Measurements from ENCODE around the gene CEP250.

CEP250 gene

GRCh38 chr20:35490736-35491181, 35.4 kb downstream of the CEP250 start:
- Histone ChIP-seq H3K27me3 (ENCODE audit: control insufficient read depth, insufficient read depth, low read length, poor library complexity, severe bottlenecking) (no peaks in the 10 kb centered on the region), H3K9me3 (ENCODE audit: control insufficient read depth, low read length) (no peaks in the 10 kb centered on the region), H3K27ac (ENCODE audit: insufficient read depth, low read depth, low read length, poor library complexity, severe bottlenecking) (no peak overlapping the region), H3K36me3 (ENCODE audit: control insufficient read depth, insufficient read depth, low read length) (peaks cover 31% of the 10 kb centered on the region), H3K4me3 (ENCODE audit: insufficient read depth, low read depth, low read length) (no peak overlapping the region), H3K4me1 (ENCODE audit: control insufficient read depth, insufficient read depth, low read length) (no peaks in the 10 kb centered on the region)
- 90 to 97% methylated on average over 6 of the region's 6 CpGs for WGBS, 2 experiments

GRCh38 chr20:35491823-35492222, 36.4 kb downstream of the CEP250 start:
- peaks cover 36% of the 10 kb centered on the region for H3K36me3 ChIP-seq (ENCODE audit: control insufficient read depth, insufficient read depth, low read length)

GRCh38 chr20:35492352-35492751, 37.0 kb downstream of the CEP250 start:
- WGBS, 2 experiments: 98% methylated on average over 6 of the region's 6 CpGs

More at GRCh38 chr20:35491823-35492222, 36.4 kb downstream of the CEP250 start:
- Histone ChIP-seq H3K9me3 (ENCODE audit: control insufficient read depth, low read length) (no peaks in the 10 kb centered on the region), H3K4me3 (ENCODE audit: insufficient read depth, low read depth, low read length) (no peak overlapping the region), H3K4me1 (ENCODE audit: control insufficient read depth, insufficient read depth, low read length) (no peaks in the 10 kb centered on the region), H3K27ac (ENCODE audit: insufficient read depth, low read depth, low read length, poor library complexity, severe bottlenecking) (no peak overlapping the region), H3K27me3 (ENCODE audit: control insufficient read depth, insufficient read depth, low read length, poor library complexity, severe bottlenecking) (no peaks in the 10 kb centered on the region)
- WGBS, 2 experiments: 91 to 98% methylated on average over 4 to 5 of the region's 5 CpGs

GRCh38 chr20:35496481-35496880, 41.1 kb downstream of the CEP250 start:
- Histone ChIP-seq H3K27me3 (ENCODE audit: control insufficient read depth, insufficient read depth, low read length, poor library complexity, severe bottlenecking) (no peaks in the 10 kb centered on the region), H3K4me3 (ENCODE audit: insufficient read depth, low read depth, low read length) (no peak overlapping the region), H3K4me1 (ENCODE audit: control insufficient read depth, insufficient read depth, low read length) (no peaks in the 10 kb centered on the region), H3K36me3 (ENCODE audit: control insufficient read depth, insufficient read depth, low read length) (peaks cover 58% of the 10 kb centered on the region), H3K27ac (ENCODE audit: insufficient read depth, low read depth, low read length, poor library complexity, severe bottlenecking) (no peak overlapping the region), H3K9me3 (ENCODE audit: control insufficient read depth, low read length) (no peaks in the 10 kb centered on the region)
- WGBS, 2 experiments: 95 to 97% methylated on average over 3 of the region's 3 CpGs

More at GRCh38 chr20:35492352-35492751, 37.0 kb downstream of the CEP250 start:
- H3K27me3 ChIP-seq (ENCODE audit: control insufficient read depth, insufficient read depth, low read length, poor library complexity, severe bottlenecking): no peaks in the 10 kb centered on the region
- H3K9me3 ChIP-seq (ENCODE audit: control insufficient read depth, low read length): no peaks in the 10 kb centered on the region
- no peak overlapping the region for H3K4me3 ChIP-seq (ENCODE audit: insufficient read depth, low read depth, low read length)
- peaks cover 39% of the 10 kb centered on the region for H3K36me3 ChIP-seq (ENCODE audit: control insufficient read depth, insufficient read depth, low read length)
- H3K27ac ChIP-seq (ENCODE audit: insufficient read depth, low read depth, low read length, poor library complexity, severe bottlenecking): no peak overlapping the region
- H3K4me1 ChIP-seq (ENCODE audit: control insufficient read depth, insufficient read depth, low read length): no peaks in the 10 kb centered on the region

GRCh38 chr20:35497320-35497719, 41.9 kb downstream of the CEP250 start:
- WGBS, 2 experiments: 95 to 98% methylated on average over 5 of the region's 5 CpGs
- Histone ChIP-seq H3K27me3 (ENCODE audit: control insufficient read depth, insufficient read depth, low read length, poor library complexity, severe bottlenecking) (no peaks in the 10 kb centered on the region), H3K36me3 (ENCODE audit: control insufficient read depth, insufficient read depth, low read length) (peaks cover 60% of the 10 kb centered on the region)

GRCh38 chr20:35497780-35498189, 42.4 kb downstream of the CEP250 start:
- Histone ChIP-seq H3K4me3 (ENCODE audit: insufficient read depth, low read depth, low read length) (no peak overlapping the region), H3K4me1 (ENCODE audit: control insufficient read depth, insufficient read depth, low read length) (no peaks in the 10 kb centered on the region), H3K27me3 (ENCODE audit: control insufficient read depth, insufficient read depth, low read length, poor library complexity, severe bottlenecking) (no peaks in the 10 kb centered on the region), H3K27ac (ENCODE audit: insufficient read depth, low read depth, low read length, poor library complexity, severe bottlenecking) (no peak overlapping the region), H3K9me3 (ENCODE audit: control insufficient read depth, low read length) (no peaks in the 10 kb centered on the region), H3K36me3 (ENCODE audit: control insufficient read depth, insufficient read depth, low read length) (peaks cover 60% of the 10 kb centered on the region)
- WGBS, 2 experiments: 95 to 96% methylated on average over 9 of the region's 9 CpGs

More at GRCh38 chr20:35497320-35497719, 41.9 kb downstream of the CEP250 start:
- Histone ChIP-seq H3K27ac (ENCODE audit: insufficient read depth, low read depth, low read length, poor library complexity, severe bottlenecking) (no peak overlapping the region), H3K4me3 (ENCODE audit: insufficient read depth, low read depth, low read length) (no peak overlapping the region), H3K4me1 (ENCODE audit: control insufficient read depth, insufficient read depth, low read length) (no peaks in the 10 kb centered on the region), H3K9me3 (ENCODE audit: control insufficient read depth, low read length) (no peaks in the 10 kb centered on the region)

GRCh38 chr20:35499271-35499670, 43.9 kb downstream of the CEP250 start:
- Histone ChIP-seq H3K27me3 (ENCODE audit: control insufficient read depth, insufficient read depth, low read length, poor library complexity, severe bottlenecking) (no peaks in the 10 kb centered on the region), H3K36me3 (ENCODE audit: control insufficient read depth, insufficient read depth, low read length) (peaks cover 63% of the 10 kb centered on the region), H3K27ac (ENCODE audit: insufficient read depth, low read depth, low read length, poor library complexity, severe bottlenecking) (no peak overlapping the region), H3K4me1 (ENCODE audit: control insufficient read depth, insufficient read depth, low read length) (no peaks in the 10 kb centered on the region), H3K4me3 (ENCODE audit: insufficient read depth, low read depth, low read length) (no peak overlapping the region), H3K9me3 (ENCODE audit: control insufficient read depth, low read length) (no peaks in the 10 kb centered on the region)
- 93 to 94% methylated on average over 1 of the region's 1 CpG for WGBS, 2 experiments

- H3K27me3 ChIP-seq (ENCODE audit: control insufficient read depth, insufficient read depth, low read length, poor library complexity, severe bottlenecking): no peaks in the 10 kb centered on the region
- 95 to 96% methylated on average over 8 of the region's 8 CpGs for WGBS, 2 experiments
- no peak overlapping the region for H3K4me3 ChIP-seq (ENCODE audit: insufficient read depth, low read depth, low read length)
- no peaks in the 10 kb centered on the region for H3K4me1 ChIP-seq (ENCODE audit: control insufficient read depth, insufficient read depth, low read length)
- H3K9me3 ChIP-seq (ENCODE audit: control insufficient read depth, low read length): no peaks in the 10 kb centered on the region
- H3K27ac ChIP-seq (ENCODE audit: insufficient read depth, low read depth, low read length, poor library complexity, severe bottlenecking): no peak overlapping the region
- H3K36me3 ChIP-seq (ENCODE audit: control insufficient read depth, insufficient read depth, low read length): peaks cover 72% of the 10 kb centered on the region
Observed at GRCh38 chr20:35502352-35502751, 47.0 kb downstream of the CEP250 start.

- no peak overlapping the region for H3K4me3 ChIP-seq (ENCODE audit: insufficient read depth, low read depth, low read length)
- no peaks in the 10 kb centered on the region for H3K4me1 ChIP-seq (ENCODE audit: control insufficient read depth, insufficient read depth, low read length)
- H3K27me3 ChIP-seq (ENCODE audit: control insufficient read depth, insufficient read depth, low read length, poor library complexity, severe bottlenecking): no peaks in the 10 kb centered on the region
- no peak overlapping the region for H3K27ac ChIP-seq (ENCODE audit: insufficient read depth, low read depth, low read length, poor library complexity, severe bottlenecking)
- H3K36me3 ChIP-seq (ENCODE audit: control insufficient read depth, insufficient read depth, low read length): peaks cover 71% of the 10 kb centered on the region
- 95 to 96% methylated on average over 10 of the region's 10 CpGs for WGBS, 2 experiments
- H3K9me3 ChIP-seq (ENCODE audit: control insufficient read depth, low read length): no peaks in the 10 kb centered on the region
Observed at GRCh38 chr20:35503281-35503680, 47.9 kb downstream of the CEP250 start.

- Histone ChIP-seq H3K9me3 (ENCODE audit: control insufficient read depth, low read length) (no peaks in the 10 kb centered on the region), H3K36me3 (ENCODE audit: control insufficient read depth, insufficient read depth, low read length) (peaks cover 65% of the 10 kb centered on the region), H3K27ac (ENCODE audit: insufficient read depth, low read depth, low read length, poor library complexity, severe bottlenecking) (no peak overlapping the region), H3K4me3 (ENCODE audit: insufficient read depth, low read depth, low read length) (no peak overlapping the region), H3K27me3 (ENCODE audit: control insufficient read depth, insufficient read depth, low read length, poor library complexity, severe bottlenecking) (no peaks in the 10 kb centered on the region), H3K4me1 (ENCODE audit: control insufficient read depth, insufficient read depth, low read length) (no peaks in the 10 kb centered on the region)
- 94 to 95% methylated on average over 16 of the region's 16 CpGs for WGBS, 2 experiments
Observed at GRCh38 chr20:35503841-35504561, 48.6 kb downstream of the CEP250 start.
